ENCODE data around the gene INKA1. TPM values are rescaled to one million over a fixed set of nuclear protein-coding genes. Genes with fewer than 3 reads are reported as not detected.

Gene INKA1
- total RNA-seq, 4 donors from 2014 or later, result 0.60 to 10.3 (median 8.0) TPM

GRCh38 chr3:49793486-49794085 is 9.5 kb upstream of the INKA1 start:
- no peaks in the 10 kb centered on the region for H3K9me3 ChIP-seq
- no peak for TF ChIP-seq EP300 (IDR thresholded peaks at IDR 0.05)
- no peak for TF ChIP-seq CTCF (IDR thresholded peaks at IDR 0.05)
- no peak for TF ChIP-seq POLR2A (IDR thresholded peaks at IDR 0.05)
- no peaks in the 10 kb centered on the region for H3K4me1 ChIP-seq
- H3K36me3 ChIP-seq, result no peaks in the 10 kb centered on the region
- H3K4me3 ChIP-seq, result no peak overlapping the region
- no peak overlapping the region for H3K27ac ChIP-seq
- H3K27me3 ChIP-seq, result no peaks in the 10 kb centered on the region
- no peak for DNase-seq (ENCODE audit: low spot score in 2 of 2)
- WGBS, 2 donors, result 86 to 94% methylated on average over 13 of the region's 13 CpGs

DNA sequence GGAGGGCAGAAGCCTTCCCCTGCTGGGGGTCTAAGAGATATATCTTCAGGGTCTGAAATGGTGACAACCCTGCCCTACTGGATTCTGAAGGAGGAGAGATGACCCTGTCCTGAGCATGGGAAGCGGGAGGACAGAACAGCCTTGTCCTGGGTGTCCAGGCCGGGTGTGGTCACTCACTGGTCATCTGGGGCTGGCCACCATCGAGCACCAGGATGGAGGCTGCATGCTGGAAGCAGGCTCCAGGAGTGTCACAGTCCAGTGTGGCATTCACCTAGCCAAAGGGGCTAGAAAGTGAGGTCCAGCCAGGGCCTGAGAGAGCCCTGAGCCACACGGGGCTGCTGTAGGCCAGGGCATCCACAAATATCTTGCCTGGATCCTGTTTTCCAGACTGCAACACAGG is 8.6 kb upstream of the INKA1 start:
- H3K27me3 ChIP-seq, result no peaks in the 10 kb centered on the region
- H3K4me3 ChIP-seq, result no peak overlapping the region
- peaks cover 0 to 8% (median 0%) of the 10 kb centered on the region in 4 donors for H3K4me1 ChIP-seq
- no peaks in the 10 kb centered on the region for H3K9me3 ChIP-seq
- TF ChIP-seq POLR2A (IDR thresholded peaks at IDR 0.05) (no peak), CTCF (IDR thresholded peaks at IDR 0.05) (no peak), EP300 (IDR thresholded peaks at IDR 0.05) (no peak)
- 68 to 100% methylated on average over 2 to 4 of the region's 4 CpGs for WGBS, 2 donors
- H3K36me3 ChIP-seq, result no peaks in the 10 kb centered on the region
- H3K27ac ChIP-seq, result no peak overlapping the region
- DNase-seq (ENCODE audit: low spot score in 2 of 2), result no peak

GRCh38 chr3:49794926-49795905 is 7.8 kb upstream of the INKA1 start:
- DNase-seq (ENCODE audit: low spot score in 2 of 2), result no peak
- Histone ChIP-seq H3K36me3 (no peaks in the 10 kb centered on the region), H3K27ac (no peak overlapping the region), H3K4me3 (no peak overlapping the region), H3K9me3 (no peaks in the 10 kb centered on the region), H3K27me3 (no peaks in the 10 kb centered on the region), H3K4me1 (peaks cover 0 to 14% (median 0%) of the 10 kb centered on the region in 4 donors)
- TF ChIP-seq EP300 (IDR thresholded peaks at IDR 0.05), result no peak
- no peak for TF ChIP-seq CTCF (IDR thresholded peaks at IDR 0.05)
- TF ChIP-seq POLR2A (IDR thresholded peaks at IDR 0.05), result no peak
- 78 to 81% methylated on average over 15 to 17 of the region's 24 CpGs for WGBS, 2 donors

DNA sequence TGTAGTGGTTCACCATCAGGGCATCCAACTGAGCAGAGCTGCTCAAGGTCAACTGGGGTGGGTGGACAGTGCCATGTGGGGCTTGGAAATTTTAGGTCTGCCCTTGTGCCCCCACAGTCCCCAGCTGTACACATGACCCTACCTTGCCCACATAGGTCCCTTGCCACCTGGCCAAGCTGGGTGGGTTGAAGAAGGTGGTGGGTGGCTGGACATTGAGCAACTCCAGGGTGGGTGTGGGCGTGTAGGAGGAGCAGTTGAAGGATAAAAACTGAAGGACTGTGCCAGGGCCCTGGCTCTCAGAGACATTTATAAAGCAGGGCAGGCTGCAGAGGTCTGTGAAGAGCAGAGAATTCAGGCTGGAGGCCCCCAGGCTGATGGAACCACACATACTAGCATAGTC is 4.0 kb upstream of the INKA1 start:
- H3K9me3 ChIP-seq, result no peaks in the 10 kb centered on the region
- 86 to 88% methylated on average over 1 of the region's 1 CpG for WGBS, 2 donors
- H3K27ac ChIP-seq, result peak overlapping the region in 2 of 4 donors; percentile 46 to 67
- H3K4me3 ChIP-seq, result no peak overlapping the region
- TF ChIP-seq POLR2A (IDR thresholded peaks at IDR 0.05), result no peak
- TF ChIP-seq CTCF (IDR thresholded peaks at IDR 0.05), result no peak
- no peak for TF ChIP-seq EP300 (IDR thresholded peaks at IDR 0.05)
- H3K36me3 ChIP-seq, result no peaks in the 10 kb centered on the region
- H3K4me1 ChIP-seq, result peaks cover 0 to 28% (median 6%) of the 10 kb centered on the region in 4 donors
- DNase-seq (ENCODE audit: low spot score in 2 of 2), result no peak
- no peaks in the 10 kb centered on the region for H3K27me3 ChIP-seq

DNA sequence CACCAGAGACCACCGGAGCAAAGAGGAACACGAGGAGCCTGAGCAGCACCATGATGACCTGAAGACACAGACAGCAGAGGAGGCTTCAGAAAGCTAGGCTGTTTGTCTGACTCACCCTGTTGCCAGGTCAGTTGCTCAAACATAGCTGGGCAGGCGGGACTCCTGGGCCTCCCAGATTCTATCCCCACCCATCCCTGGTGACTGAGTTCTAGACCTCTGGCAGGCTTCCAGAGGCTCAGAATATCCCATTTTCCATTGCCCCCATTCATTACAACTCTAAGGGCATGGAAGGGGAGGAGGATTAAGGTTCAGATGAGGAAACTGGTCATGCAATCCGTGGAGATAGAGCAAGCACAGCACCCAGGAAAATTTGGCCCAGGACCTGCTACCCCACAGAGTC is 3.3 kb upstream of the INKA1 start, which contains the start of gene CDHR4:
CDHR4 (minus strand) TSS at position 113 of the 400 bp plus-strand sequence; CDS start at position 52, 61 bp downstream.
- Histone ChIP-seq H3K36me3 (no peaks in the 10 kb centered on the region), H3K4me1 (peaks cover 0 to 34% (median 12%) of the 10 kb centered on the region in 4 donors), H3K27ac (peak within 1 kb of the TSS in 2 of 4 donors; percentile 46 to 67)

More for the DNA sequence above, 3.3 kb upstream of the INKA1 start, which contains the start of gene CDHR4:
- DNase-seq (ENCODE audit: low spot score in 2 of 2), result peak; percentile 30 to 65
- 46 to 54% methylated on average over 4 of the region's 4 CpGs for WGBS, 2 donors
- H3K4me3 ChIP-seq, result no peak within 1 kb of the TSS
- no peaks in the 10 kb centered on the region for H3K9me3 ChIP-seq
- TF ChIP-seq EP300 (IDR thresholded peaks at IDR 0.05) (peak in 1 of 2 donors; percentile 38), CTCF (IDR thresholded peaks at IDR 0.05) (no peak), POLR2A (IDR thresholded peaks at IDR 0.05) (no peak)
- H3K27me3 ChIP-seq, result no peaks in the 10 kb centered on the region

Data from tibial nerve (tissue), 4 donors.